ENCODE results near the gene POLA2.
"Not testable (repeated sequence)": the region's sequence is repeated elsewhere in the genome, so short reads cannot be mapped to it uniquely, and the experiment has no call there.

Gene POLA2

DNA sequence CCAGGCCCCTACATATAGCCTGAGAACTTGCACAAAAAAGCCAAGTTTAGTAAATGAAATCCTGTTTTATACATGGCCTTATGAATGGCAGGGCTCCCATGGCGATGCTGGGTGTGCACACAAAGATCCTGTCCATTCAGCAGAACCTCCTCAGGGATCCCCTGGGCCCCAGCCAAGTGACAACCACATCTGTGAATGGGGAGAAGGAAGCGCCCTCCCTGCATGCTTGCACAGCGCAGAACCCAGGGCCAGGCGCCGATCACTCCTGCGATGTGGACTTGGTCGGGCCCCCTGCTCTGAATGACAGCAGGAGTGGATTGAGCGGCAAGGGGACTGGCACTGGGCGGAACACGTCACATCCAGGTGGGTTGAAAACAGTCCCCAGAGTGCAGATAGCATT, 48.5 kb downstream of the POLA2 start:
- DNase-seq: no peak

DNA sequence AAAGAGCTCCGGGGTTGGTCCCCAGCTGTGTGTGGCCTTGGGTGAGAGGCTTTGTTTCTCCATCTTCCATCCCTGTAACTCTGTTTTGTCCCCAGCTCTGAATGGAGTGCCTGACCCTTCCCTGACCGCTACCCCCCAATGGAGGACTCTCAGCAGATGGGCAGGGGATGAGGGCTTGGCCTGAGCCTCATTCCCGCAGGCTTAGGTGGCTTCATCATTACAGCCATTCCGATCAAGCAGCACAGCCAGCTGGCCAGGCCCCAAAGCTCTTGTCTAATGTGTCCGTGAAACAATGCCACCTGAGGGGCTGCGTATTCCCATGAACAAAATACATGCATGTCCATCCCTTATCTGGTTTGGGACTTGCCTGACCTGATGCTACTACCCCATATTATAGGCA, 49.0 kb downstream of the POLA2 start:
- no peak for DNase-seq

DNA sequence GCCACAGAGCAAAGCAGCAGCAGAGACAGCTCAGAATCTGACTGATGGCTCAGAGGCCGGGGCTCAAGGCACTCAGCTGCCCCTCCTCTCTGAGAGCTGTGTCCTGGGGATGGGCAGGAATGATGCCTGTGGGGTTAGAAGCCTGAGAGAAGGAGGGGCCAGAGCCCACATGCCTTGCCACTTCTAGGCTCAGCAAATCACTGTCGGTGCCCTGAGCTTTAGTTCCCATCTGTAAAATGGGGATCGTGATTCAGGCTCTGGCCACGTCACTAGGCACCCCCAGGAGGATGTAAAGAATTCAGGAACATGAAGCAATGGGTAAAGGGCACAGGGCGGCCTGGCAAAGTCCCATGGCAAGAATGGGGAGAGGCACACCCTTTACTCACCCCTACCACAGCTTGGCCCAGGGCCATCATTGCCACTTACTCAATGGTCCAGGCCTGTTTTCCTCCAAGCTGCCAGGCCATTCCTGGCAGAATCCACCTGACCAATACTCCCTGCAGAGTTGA, 49.5 kb downstream of the POLA2 start:
- DNase-seq: no peak

DNA sequence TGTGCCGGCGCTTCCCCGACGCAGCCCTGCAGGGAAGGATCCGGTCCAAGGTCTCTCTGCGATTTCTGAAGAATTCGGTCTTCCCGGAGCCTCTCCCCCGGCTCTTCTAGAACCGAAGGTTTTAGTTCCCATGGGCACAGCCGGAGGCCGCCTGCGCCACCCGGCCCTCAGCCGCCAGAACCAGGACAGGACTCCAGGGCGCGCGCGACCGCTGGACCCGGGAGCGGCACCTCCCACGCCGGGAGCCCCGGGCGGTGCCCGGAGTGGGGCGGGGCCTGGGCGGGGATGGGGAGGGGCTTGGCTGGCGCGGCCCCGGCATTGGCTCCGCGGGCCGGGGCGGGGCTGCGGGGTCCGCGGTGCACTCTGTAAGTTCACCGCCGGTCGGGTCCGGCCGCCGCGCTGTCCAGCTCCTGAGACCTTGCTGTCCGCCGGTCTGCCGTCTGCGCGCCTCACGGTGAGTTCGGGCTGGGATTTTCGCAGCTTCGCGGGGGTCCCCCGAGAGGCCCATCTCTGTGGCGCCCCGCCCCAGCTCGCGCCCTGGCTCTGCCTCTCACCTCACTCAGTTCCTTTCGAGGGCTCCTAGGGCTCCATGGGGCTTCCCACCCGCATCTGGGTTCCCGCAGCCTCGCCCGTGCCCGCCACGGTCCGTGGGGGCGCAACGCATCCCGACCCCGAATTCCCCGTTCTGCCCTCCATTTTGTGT, 52.9 kb downstream of the POLA2 start, which contains the start of gene CDC42EP2:
TSS of gene CDC42EP2 (plus strand) at position 366 of the 703 bp plus-strand sequence. CDS start 6,033 bp downstream, outside the sequence.
- peak; percentile 61 for DNase-seq

DNA sequence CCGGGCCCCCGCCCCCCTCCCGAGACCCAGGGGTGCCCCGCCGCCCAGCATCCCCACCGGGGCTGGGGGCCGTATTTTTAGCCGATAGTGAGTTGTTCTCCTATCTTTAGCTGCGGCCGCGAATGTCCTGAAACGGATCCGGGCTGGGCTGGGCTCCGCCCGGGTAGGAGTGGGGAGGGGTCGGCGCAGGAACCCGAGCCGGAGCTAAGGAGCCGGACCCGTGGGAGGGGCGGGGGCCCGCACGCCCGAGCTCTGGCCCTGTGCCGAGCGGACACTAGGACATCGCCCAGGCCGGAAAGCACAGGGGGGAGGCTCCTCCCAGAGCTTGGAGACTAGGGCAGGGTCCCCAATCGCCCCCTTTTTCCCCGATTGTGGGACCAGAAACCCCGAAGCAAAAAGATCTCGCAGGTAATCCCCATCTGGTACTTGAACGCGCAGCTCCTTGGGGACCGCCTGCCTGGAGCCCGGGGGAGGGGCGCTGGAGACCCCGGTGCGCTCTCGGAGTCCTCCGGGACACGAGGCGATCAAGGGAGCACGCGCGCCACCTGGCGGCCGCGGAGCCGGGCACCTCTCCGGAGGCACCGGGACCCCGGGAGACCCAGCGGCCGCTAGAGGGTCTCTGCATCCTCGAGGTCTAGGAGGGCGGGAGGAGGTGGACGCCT, 53.6 kb downstream of the POLA2 start:
- peak; percentile 88 for DNase-seq

DNA sequence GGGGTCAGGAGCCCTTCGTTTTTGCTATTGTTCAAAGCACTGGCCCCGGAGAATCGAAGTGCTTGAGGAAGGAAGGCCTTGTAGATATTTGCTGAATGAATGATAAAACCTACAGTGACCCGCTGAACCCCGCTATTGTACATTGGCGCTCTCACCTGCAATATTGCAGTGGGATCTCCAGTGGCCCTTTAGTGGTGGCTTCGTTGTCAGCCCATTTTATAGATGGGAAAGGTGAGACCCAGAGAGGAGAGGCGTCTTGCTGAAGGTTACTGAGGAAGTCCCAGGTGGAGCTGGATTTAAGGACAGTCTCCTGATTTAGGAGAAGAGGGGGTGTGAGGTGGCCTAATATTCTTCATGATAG, 54.1 kb downstream of the POLA2 start:
- no peak for DNase-seq

DNA sequence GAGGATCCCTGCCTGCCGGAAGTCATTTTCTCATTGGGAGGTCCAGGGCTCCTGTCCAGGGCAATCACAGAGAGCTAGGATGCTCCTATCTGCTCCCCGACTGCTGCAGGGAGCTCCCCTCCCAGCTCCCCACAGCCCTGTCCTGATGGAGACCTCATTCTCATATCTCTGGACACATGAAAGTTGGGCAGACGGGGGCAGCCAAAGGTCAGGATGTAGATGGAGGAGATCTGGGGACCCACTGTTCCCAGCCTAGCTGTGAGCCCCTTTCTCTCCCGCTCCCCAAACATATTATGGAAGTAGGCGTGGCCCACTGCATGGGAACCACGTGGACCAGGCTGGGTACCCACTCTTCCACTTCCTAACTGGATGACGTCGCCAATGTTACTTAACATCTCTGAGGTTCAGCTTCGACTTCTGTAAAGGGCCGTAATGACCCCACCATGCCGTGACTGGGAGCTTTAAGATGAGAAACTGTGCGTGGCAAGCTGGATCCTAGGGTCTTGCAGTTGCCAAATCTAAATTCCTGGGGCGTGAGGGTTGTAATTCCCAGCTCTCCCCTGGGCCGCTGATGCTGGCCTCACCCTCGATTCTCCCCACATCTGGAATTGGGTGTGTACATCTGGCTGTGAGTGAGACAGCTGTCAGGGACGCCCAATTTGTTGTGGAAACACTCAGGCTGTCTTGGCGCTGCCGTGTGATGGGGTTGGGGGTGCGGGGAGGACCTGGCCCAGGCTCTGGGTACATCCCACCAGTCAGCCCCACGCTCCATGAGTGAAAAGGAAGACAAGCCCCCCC, 54.7 kb downstream of the POLA2 start:
- DNase-seq: no peak

DNA sequence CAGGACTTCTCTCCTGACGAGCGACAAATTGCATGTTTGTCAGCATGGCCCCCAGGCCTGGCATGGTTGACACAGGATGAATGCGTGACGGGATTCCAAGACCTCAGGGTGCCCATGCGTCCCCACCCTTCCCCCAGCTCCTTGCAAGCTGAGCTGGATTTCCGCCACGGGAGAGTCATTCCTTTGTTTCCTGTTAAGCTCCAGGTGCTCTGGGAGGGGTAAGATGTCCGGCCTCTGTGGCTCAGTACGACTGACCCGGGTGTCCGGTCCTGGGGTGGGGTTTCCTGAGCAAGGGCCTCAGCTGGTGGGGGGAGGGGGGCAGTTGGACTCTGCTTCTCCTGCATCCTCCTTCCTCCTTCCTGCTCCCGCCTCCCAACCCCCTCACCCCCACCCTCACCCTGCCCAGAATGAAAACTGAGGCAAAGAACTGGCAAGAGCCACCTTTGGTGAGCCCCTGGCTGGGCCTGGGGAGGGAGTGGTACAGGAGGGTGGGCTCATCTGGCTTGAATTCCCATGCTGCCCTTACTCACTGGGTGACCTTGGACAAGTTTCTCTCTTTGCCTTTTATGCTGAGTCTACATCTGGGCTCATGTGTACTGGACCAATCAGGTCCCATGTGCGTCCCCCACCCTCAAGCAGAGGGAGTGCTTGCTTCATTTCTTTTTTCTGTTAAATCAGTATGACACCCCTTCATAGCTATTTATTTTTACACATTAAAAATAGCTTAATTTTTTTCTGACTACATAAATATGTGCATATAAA, 55.4 kb downstream of the POLA2 start:
- DNase-seq: no peak

DNA sequence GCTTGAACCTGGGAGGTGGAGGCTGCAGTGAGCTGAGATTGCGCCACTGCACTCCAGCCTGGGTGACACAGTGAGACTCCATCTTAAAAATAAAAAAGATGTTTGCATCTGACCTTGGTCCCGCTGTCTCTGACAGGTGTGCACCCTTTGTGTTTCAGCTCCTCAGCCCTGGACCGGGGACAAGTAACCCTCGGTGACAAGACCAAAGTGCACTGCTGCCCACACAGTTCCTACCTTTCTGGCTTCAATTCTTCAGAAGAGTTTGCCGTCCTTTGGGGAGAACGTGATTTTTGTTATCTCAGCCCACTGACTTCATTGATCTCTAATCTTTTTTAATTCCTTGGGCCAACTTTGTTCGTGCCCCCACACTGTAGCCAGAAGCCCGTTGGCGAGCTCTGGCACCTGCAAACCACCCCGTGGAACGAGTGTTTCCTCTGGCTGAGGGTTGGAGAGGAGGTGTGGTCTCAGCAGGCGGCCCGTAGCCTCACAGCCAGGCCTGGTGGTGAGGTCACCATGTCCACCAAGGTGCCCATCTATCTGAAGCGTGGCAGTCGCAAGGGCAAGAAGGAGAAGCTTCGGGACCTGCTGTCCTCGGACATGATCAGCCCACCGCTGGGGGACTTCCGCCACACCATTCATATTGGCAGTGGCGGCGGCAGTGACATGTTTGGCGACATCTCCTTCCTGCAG, 58.8 kb downstream of the POLA2 start:
- DNase-seq: no peak

DNA sequence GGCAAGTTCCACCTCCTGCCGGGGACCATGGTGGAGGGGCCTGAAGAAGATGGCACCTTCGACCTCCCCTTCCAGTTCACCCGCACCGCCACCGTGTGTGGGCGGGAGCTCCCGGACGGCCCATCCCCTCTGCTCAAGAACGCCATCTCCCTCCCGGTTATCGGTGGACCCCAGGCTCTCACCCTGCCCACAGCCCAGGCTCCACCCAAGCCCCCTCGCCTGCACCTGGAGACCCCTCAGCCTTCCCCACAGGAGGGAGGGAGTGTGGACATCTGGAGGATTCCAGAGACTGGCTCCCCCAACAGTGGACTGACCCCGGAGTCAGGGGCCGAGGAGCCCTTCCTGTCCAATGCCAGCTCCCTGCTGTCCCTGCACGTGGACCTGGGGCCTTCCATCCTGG, 59.3 kb downstream of the POLA2 start:
- no peak for DNase-seq

DNA sequence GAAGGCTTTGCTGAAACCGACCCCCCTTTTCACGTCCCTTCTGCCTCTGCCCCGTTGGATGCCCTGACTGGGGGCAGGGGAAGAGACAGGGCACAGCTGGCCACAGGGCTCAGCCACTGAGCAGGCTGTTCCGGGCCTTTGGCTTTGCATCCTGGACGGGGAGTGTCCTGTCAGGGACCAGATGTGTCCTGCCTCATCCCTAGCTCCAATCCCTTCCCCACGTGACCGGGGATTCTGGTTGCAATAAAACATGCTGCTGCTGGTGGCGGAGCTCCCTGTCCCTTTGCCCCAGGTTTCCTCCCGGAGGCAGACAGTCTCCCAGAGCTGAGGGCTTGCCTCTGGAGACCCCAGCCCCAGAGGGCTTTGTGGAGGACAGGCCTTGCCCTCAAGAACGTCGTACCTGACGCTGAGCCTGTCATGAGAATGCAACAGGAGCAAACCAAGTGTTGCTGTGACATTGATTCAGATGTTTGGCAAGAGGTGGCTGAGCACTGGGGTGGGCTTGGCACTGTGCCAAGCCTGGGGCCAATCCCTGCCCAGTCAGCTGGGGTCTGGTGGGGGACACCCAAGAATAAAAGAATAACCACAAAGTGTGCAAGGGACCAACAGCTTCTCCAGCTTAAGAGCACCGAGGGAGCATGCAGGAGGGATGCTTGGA, 60.2 kb downstream of the POLA2 start:
- DNase-seq: no peak

DNA sequence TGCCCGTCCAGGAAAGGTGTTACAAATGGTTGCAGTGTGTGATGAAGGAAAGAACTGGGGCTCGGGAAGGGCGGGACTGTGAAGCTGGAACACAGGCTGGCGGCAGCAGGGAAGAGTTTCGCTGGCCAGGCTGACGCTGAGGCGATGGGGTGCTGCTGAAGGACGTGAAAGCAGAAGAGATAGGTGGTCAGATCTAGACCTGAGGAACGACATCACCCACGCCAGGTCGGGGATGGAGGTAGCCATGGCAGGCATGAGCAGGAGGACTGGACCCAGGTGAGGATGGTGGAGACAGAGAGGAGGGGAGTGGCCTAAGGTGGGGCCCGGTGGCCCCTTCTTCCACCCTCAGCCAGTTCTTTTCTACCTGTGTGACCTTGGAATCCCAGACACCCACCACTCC, 62.1 kb downstream of the POLA2 start:
- no peak for DNase-seq

DNA sequence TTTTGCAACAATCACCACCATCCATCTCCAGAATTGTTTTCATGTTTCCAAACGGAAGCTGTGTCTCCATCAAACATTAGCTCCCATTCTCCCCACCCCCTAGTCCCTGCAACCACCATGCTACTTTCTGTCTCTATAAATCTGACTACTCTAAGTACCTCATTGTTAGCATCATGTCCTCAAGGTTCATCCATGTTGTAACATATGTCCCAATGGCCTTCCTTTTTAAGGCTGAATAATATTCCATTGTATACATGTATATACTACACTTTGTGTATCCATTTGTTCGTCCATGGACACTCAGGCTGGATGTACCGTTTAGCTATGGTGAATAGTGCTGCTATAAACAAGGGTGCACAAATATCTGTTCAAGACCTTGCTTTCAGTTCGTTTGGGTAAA, 63.7 kb downstream of the POLA2 start:
- no peak for DNase-seq

DNA sequence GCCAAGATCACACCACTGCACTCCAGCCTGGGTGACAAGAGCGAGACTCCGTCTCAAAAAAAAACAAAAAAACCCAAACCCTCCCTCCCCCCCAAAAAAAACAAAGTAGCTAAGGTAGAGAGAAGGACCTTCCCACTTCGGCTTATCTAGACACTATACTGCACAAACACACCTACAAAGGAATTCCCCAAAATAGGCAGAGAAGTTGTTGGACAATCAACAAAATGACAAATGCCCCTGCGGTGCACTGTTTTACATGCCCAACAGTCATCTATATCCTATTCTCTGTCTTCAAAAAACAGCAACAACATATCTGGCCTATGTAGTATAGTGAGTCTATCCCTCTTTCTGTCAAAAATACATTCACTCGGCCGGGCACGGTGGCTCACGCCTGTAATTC, 65.3 kb downstream of the POLA2 start:
- no peak for DNase-seq

DNA sequence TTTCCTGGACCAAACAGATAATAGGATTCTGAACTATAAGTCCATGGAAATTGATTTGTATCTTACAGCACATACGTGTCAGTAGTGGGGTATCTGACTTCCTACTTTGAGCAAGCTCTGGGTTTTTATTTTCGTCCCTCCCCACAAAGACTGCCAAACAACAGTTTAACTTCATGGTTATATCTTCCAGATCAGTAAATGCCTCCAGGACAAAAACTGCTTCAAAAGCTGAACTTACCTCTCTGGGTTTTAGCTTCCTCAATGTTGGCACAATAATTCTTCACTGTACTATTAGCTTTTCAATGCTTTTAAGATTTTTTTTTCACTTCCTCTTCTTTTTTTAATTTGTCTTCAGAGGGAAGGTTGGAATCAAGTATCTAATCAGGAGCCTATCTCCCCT, 67.7 kb downstream of the POLA2 start:
- no peak for DNase-seq

DNA sequence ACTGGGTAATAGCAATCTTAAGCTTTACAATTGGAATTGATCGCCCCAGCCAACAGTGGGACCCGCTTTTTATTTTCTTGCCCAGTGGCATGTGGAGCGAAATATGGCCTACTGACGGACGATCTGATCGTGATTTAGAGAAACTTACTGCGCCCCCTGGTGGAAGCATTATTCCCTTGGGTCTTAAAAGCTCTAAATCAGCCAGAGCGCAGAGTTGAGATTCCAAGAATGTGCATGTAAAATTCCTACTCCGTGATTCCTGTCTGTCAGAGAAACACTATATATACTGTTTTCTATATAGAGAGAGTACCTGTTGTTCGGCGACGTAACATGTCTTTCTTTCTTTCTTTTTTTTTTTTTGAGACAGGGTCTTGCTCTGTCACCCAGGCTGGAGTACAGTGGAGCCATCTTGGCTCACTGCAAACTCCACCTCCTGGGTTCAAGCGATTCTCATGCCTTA, 68.2 kb downstream of the POLA2 start:
- peak; percentile 76 for DNase-seq

DNA sequence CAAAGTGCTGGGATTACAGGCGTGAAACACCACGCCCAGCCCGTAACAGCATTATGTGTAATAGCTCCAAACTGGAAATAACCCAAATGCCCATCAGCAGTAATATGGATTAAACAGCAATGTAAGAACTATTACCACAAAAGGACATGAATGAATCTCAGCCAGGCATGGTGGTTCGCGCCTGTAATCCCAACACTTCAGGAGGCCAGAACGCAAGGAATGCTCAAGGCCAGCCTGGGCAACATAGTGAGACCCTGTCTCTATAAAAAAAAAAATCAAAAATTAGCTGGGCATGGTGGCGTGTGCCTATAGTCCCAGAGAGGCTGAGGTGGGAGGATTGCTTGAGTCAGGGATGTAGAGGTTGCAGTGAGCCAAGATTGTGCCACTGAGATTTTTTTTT, 68.8 kb downstream of the POLA2 start:
- no peak for DNase-seq

DNA sequence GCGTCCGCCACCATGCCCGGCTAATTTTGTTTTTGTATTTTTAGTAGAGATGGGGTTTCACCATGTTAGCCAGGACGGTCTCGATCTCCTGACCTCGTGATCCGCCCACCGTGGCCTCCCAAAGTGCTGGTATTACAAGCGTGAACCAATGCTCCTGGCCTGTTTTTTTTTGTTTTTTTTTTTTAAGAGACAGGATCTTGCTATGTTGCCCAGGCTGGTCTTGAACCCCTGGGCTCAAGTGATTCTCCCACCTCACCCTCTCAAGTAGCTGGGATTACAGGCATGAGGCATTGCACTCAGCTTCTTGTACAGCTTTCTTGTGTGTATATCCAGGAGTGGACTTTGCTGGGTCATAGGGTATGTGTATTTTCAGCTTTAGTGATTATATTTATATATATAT, 70.8 kb downstream of the POLA2 start:
- DNase-seq: not testable (repeated sequence)

DNA sequence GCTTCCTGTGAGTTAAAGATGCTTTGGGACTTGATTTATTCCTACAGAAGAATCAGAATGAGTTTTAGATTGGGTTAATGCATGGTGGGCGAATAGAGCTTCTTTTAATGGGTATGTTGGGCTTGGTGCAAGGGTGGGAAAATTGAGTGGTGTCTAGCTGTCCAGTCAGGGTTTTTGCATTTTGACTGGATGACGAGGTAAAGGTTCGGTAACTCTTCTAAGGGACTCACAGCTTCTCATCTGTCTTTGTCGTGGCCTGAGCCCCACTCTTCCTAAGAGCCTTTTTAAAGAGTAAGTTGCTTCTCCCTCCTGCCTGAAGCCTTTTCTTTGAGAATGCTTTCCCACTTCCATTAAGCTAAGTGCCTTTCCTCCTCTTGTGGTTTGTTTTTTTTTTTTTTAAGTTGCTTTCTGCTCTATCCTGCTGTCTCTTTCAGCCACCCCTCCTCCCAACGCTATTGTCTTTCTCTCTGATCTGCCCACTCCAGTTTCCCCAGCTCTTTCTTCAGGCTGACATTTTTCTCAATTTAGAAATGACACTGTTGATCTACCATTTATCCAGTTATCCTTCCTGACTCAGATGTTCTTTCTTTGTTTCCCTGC, 73.0 kb downstream of the POLA2 start:
- DNase-seq: no peak

DNA sequence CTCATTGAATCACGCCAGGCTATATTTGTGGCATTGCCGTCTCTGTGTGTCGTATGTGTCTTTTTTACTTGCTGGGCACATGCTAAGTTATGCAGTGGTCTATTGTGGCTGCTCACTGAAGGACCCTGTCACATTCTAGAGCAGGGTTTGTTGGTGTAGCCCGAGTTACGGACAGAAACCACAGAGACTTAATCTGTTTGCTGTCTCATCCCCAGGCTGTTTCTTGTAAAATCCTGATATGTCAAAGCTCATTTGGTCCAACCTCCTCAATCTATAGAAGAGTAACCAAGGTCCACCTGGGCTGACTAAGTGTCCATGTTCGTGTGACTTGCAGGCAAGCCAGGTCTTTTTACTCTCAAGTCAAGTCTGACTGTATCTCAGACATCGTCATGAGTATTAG, 76.9 kb downstream of the POLA2 start:
- no peak for DNase-seq

DNA sequence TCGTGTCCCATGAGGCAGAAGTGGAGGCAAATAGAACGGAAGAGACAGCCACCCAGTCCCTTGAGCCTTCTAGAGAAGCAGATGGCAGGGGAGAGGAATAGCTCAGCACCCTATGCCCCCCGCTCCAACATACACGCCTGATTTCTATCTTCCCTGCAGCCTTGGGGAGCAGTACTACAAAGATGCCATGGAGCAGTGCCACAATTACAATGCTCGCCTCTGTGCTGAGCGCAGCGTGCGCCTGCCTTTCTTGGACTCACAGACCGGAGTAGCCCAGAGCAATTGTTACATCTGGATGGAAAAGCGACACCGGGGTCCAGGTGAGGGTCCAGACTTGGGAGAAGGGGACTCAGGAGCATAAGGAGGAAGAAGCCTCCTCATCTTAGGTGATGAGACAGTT, 78.5 kb downstream of the POLA2 start:
- no peak for DNase-seq
